Osteocyte (in vitro differentiated cells): ENCODE results near the gene PVRIG. TPM values are rescaled to one million over a fixed set of nuclear protein-coding genes. Genes with fewer than 3 reads are reported as not detected.
"Not testable (repeated sequence)": the region's sequence is repeated elsewhere in the genome, so short reads cannot be mapped to it uniquely, and the experiment has no call there.

ENCODE experiments used
- DNase-seq: peaks from one replicate; pipeline ENCODE4 v3.0.0; 2021; ENCODE audit warnings: mixed read lengths; ENCODE audit not compliant: unreplicated experiment; ENCODE audit errors: extremely low spot score
- H3K27ac Mint-ChIP-seq: one replicate; pipeline ENCODE4 v1.8.0; 2021; ENCODE audit warnings: mild to moderate bottlenecking, mixed read lengths; ENCODE audit not compliant: unreplicated experiment
- H3K27me3 Mint-ChIP-seq: one replicate; pipeline ENCODE4 v1.8.0; 2021; ENCODE audit warnings: mixed read lengths; ENCODE audit not compliant: unreplicated experiment
- H3K36me3 Mint-ChIP-seq: one replicate; pipeline ENCODE4 v1.8.0; 2021; ENCODE audit warnings: mixed read lengths; ENCODE audit not compliant: unreplicated experiment
- H3K4me1 Mint-ChIP-seq: one replicate; pipeline ENCODE4 v1.8.0; 2021; ENCODE audit warnings: mixed read lengths; ENCODE audit not compliant: unreplicated experiment
- H3K4me3 Mint-ChIP-seq: one replicate; pipeline ENCODE4 v1.8.0; 2021; ENCODE audit warnings: mild to moderate bottlenecking, moderate library complexity, mixed read lengths; ENCODE audit not compliant: unreplicated experiment
- H3K9me3 Mint-ChIP-seq: one replicate; pipeline ENCODE4 v1.8.0; 2021; ENCODE audit warnings: mixed read lengths; ENCODE audit not compliant: unreplicated experiment
- total RNA-seq: library from RNA; stranded (reverse); gene quantifications from 2 replicates; pipeline ENCODE4 v1.2.1, GENCODE V29; 2021
- TF ChIP-seq, protein P1 (sequence below): fragments of 200-600 bp; sonication (generic); IDR thresholded peaks from 2 replicates; pipeline ENCODE4 v1.5.0; 2021; ENCODE audit warnings: antibody characterized with exemption, mild to moderate bottlenecking, moderate library complexity

Gene PVRIG
- total RNA-seq, 1 donor from 2014 or later: not detected

DNA sequence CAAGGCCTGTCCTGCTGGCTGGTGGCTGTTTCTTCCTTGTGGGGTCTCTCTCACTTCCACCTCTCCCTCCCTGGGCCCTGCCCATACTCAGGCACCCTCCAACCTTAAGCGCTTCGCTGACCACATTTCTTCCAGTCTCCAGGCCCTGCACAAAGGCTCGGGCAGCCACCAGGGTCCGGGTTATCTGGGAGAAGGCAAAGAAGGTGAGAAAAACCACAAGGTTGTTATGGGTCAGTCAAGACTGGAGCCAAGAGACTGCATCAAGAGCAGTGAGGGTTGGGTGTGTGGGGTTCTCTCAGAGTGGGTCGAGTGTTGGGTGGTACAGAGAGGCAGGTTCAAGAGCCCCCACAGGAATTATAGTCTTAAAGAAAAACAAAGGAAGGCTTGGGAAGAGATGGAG lies 45.2 kb upstream of the PVRIG start:
- peaks cover 19% of the 10 kb centered on the region for H3K4me1 Mint-ChIP-seq
- H3K27ac Mint-ChIP-seq: no peak overlapping the region
- TF ChIP-seq, protein P1, sequence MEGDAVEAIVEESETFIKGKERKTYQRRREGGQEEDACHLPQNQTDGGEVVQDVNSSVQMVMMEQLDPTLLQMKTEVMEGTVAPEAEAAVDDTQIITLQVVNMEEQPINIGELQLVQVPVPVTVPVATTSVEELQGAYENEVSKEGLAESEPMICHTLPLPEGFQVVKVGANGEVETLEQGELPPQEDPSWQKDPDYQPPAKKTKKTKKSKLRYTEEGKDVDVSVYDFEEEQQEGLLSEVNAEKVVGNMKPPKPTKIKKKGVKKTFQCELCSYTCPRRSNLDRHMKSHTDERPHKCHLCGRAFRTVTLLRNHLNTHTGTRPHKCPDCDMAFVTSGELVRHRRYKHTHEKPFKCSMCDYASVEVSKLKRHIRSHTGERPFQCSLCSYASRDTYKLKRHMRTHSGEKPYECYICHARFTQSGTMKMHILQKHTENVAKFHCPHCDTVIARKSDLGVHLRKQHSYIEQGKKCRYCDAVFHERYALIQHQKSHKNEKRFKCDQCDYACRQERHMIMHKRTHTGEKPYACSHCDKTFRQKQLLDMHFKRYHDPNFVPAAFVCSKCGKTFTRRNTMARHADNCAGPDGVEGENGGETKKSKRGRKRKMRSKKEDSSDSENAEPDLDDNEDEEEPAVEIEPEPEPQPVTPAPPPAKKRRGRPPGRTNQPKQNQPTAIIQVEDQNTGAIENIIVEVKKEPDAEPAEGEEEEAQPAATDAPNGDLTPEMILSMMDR: no peak
- H3K27me3 Mint-ChIP-seq: peaks cover 6% of the 10 kb centered on the region
- H3K4me3 Mint-ChIP-seq: no peak overlapping the region
- no peak for DNase-seq
- H3K36me3 Mint-ChIP-seq: peaks cover 4% of the 10 kb centered on the region
- no peaks in the 10 kb centered on the region for H3K9me3 Mint-ChIP-seq

DNA sequence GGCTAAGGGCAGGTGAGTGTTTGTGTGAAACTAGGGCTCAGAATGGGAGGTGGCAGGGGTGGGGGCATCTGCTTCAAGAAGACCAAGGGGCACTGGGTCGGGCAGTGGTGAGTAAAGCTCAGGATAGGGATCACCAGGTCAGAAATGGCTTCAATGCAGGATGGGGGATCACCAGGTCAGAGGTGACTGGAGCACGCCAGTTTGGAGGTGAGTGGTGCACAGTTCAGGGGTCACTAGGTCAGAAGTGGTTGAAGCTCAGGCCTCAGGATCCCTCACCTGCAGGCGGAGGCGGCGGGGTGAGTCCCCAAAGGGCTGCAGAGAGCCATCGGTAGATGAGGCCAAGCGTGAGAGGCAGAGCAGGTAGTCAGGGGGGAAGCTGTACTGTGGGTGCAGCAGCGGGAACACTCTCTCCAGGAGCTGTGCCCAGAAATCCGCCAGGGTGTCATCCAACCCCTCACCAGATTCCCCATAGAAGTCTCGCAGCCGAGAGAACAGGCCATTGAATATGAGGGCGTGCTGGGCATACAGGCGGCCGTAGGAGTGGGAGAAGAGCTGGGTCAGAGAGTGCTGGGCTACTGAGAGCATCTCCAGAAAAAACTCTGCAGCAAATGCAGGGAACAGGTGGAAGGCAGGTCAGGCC lies 44.3 kb upstream of the PVRIG start:
- no peak overlapping the region for H3K27ac Mint-ChIP-seq

DNA sequence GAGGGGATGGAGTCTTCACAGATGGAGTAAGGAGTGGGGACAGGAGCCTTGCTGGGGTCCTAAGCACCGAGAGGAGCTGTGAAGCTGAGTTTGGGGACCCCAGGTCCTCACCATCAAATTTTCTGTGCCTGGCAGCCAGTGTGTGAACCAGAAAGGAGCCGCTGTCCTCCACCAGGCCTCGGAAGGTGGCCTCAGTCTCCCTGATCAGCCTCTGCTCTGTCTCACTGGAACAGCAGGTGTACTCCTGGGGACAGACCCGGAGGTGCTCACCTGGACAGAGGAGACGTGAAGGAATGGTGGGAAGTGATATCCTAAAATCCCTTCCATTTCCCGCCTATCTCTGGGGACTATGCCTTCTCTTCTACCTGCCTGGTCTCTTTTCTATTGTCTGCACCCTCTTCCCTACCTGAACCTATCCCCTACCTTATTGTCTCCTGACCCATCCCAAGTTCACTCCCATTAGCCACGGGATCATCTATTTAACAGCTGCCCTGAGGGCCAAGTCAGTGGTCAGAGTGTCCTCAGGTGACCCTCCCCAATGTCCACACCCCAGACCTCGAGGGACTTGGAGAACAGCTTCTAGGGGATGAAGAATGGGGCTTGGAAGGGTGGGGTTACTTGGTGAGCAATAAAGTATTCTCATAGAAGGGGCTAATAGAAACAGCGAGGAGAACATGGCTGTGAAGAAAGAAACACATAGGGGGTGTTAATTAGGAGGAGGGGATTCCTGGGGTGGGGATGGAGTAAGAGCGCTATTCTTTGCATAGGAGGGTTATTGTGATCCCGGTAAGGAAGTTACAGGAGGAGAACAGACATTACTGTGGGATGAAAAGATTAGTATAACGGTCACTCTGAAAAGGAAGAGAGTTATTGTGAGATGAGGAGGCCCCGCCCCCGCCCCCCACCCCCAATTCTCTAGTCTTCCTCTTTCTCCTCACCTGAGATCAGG lies 43.4 kb upstream of the PVRIG start:
- peaks cover 15% of the 10 kb centered on the region for H3K4me1 Mint-ChIP-seq
- no peaks in the 10 kb centered on the region for H3K9me3 Mint-ChIP-seq
- H3K27me3 Mint-ChIP-seq: peaks cover 11% of the 10 kb centered on the region
- no peak for DNase-seq
- peaks cover 2% of the 10 kb centered on the region for H3K36me3 Mint-ChIP-seq
- peak overlapping the region; percentile 87 for H3K4me3 Mint-ChIP-seq
- TF ChIP-seq, protein P1: no peak
- H3K27ac Mint-ChIP-seq: no peak overlapping the region

More for the DNA sequence above, 44.3 kb upstream of the PVRIG start:
- Mint-ChIP-seq H3K36me3 (peaks cover 4% of the 10 kb centered on the region), H3K27me3 (peaks cover 8% of the 10 kb centered on the region), H3K4me1 (peaks cover 18% of the 10 kb centered on the region), H3K9me3 (no peaks in the 10 kb centered on the region), H3K4me3 (peak overlapping the region; percentile 62)
- TF ChIP-seq, protein P1: no peak
- DNase-seq: no peak

DNA sequence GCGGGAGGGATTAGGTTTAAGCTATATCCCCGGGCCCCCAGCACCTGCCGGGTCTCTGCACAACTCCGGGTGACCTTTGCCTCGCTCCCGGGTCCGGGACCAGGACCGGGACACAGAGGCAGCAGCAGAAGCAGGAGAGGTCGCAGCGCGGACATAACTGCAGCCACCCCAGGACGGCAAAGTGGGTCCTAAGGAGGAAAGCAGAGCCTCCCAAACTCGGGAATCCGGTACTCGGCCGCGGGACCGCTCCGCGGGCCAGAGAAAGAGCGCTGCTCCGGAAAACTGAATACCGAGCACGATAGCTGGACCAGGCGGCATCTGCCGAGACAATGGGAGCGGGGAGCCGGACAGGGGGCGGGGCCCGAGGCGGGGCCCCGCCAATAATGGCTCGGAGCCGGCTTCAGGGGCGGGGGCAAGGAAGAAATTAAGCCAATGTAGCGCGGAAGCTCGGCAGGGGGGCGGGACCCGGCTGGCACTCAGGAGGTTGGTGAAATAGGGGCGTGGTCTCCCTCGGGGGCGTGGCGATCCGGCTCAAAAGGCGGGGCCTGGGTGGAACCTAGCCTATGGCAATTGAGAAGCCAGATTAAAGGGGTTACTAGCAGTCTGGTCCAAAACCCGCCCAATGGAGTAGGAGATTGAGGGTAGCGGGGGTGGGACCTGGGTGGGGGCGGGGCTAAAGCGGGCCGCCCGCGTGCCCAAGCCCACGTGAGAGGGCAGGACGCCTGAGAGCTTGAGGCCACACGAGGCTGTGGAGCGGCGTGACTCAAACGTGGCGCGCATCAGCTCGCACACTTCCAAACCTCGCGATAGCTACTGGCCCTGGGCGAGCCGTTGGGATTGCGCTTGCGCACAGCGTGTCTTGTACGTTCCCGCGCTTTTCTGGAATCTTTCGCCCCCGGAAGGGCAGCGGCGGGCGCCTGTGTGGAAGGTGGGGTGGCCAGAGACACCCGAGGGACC lies 42.4 kb upstream of the PVRIG start, which contains the start of the genes GPC2 and STAG3:
GPC2 (minus strand) TSS at position 337 of the 957 bp plus-strand sequence; CDS start at position 155, 182 bp downstream.
STAG3 (plus strand) TSS at position 874 of the 957 bp plus-strand sequence. CDS start 2,639 bp downstream, outside the sequence.
- peaks cover 2% of the 10 kb centered on the region for H3K36me3 Mint-ChIP-seq
- H3K27ac Mint-ChIP-seq: no peak within 1 kb of the TSS
- TF ChIP-seq, protein P1: no peak
- peak within 1 kb of the TSS; percentile 87 for H3K4me3 Mint-ChIP-seq
- DNase-seq: peak; percentile 99
- H3K4me1 Mint-ChIP-seq: peaks cover 15% of the 10 kb centered on the region
- peaks cover 20% of the 10 kb centered on the region for H3K27me3 Mint-ChIP-seq
- H3K9me3 Mint-ChIP-seq: no peaks in the 10 kb centered on the region

DNA sequence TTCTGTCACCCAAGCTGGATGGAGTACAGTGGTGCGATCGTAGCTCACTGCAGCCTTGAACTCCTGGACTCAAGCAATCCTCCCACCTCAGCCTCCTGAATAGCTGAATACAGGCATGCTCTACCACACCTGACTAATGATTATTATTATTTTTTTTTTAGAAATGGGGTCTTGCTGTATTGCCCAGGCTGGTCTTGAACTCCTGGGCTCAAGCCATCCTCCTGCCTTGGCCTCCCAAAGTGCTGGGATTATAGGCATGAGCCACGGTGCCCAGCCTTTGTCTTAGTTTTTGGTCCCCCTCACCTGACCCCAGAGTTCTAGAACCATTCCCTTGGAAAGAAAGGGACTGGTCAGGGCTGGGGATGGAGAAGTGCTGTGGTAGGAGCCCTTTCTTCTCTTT lies 39.7 kb upstream of the PVRIG start:
- not testable (repeated sequence) for DNase-seq, H3K4me3 Mint-ChIP-seq, H3K27ac Mint-ChIP-seq

DNA sequence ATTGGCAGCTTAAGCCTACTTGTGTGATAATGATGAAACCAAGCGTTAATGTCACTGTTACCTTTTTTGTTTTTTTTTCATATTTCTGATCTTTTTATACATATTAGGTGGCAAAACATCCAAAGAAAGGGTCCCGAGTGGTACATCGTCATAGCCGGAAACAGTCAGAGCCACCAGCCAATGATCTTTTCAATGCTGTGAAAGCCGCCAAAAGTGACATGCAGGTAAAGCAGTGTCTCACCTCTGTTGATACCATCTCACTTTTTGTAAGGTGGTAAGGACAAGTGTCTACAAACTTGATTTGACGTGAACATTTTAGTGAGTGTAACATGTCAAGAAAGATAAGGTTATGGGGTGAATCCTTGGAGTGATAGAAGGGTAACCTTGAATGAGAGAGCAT lies 37.1 kb upstream of the PVRIG start:
- H3K4me3 Mint-ChIP-seq, H3K36me3 Mint-ChIP-seq, H3K4me1 Mint-ChIP-seq, DNase-seq, H3K9me3 Mint-ChIP-seq, H3K27ac Mint-ChIP-seq: not testable (repeated sequence)
- peaks cover 23% of the 10 kb centered on the region for H3K27me3 Mint-ChIP-seq

More for the DNA sequence above, 39.7 kb upstream of the PVRIG start:
- not testable (repeated sequence) for H3K9me3 Mint-ChIP-seq, H3K36me3 Mint-ChIP-seq
- Mint-ChIP-seq H3K27me3 (peaks cover 23% of the 10 kb centered on the region), H3K4me1 (peaks cover 12% of the 10 kb centered on the region)

DNA sequence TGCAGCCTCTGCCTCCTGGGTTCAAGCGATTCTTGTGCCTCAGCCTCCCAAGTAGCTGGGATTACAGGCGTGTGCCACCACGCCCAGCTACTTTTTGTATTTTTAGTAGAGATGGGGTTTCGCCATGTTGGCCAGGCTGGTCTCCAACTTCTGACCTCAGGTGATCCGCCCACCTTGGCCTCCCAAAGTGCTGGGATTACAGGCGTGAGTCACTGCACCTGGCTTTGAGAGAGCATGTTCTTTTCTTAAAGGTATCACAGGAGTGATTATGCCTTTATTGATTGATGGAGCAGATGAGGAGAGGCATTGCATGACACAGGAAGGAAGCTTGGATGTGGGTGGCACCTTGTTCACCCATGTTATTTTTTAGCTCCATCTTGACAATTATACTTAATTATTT lies 36.7 kb upstream of the PVRIG start:
- not testable (repeated sequence) for H3K36me3 Mint-ChIP-seq, DNase-seq, H3K9me3 Mint-ChIP-seq, H3K27ac Mint-ChIP-seq, H3K4me3 Mint-ChIP-seq, H3K4me1 Mint-ChIP-seq
- H3K27me3 Mint-ChIP-seq: peaks cover 23% of the 10 kb centered on the region
